K562 (cell line): ENCODE results near the gene TRAPPC13. TPM values are rescaled to one million over a fixed set of nuclear protein-coding genes. Genes with fewer than 3 reads are reported as not detected.

ENCODE experiments used
- ATF7 ChIP-seq: fragments of 450-650 bp; IDR thresholded peaks from 2 replicates; pipeline ENCODE4 v1.7.1; 2014; ENCODE audit warnings: mild to moderate bottlenecking, moderate library complexity
- CTBP1 ChIP-seq: fragments of 450-650 bp; IDR thresholded peaks from 2 replicates; pipeline ENCODE4 v1.6.1; 2016; ENCODE audit warnings: borderline replicate concordance
- EP400 ChIP-seq: fragments of 450-650 bp; IDR thresholded peaks from 2 replicates; pipeline ENCODE4 v1.6.1; 2017; ENCODE audit warnings: antibody characterized with exemption, mild to moderate bottlenecking, moderate library complexity
- ETV1 ChIP-seq: fragments of 450-650 bp; conservative IDR thresholded peaks from 2 replicates; pipeline ENCODE4 v1.6.1; 2016; ENCODE audit warnings: missing genetic modification characterization, control low read depth, low read depth, missing compliant biosample characterization
- GTF2B ChIP-seq: IDR thresholded peaks from 2 replicates; pipeline ENCODE4 v1.6.1; 2011; ENCODE audit not compliant: insufficient read length; ENCODE audit errors: extremely low read depth
- MCM5 ChIP-seq: fragments of 450-650 bp; IDR thresholded peaks from 2 replicates; pipeline ENCODE4 v1.6.1; 2016; ENCODE audit warnings: low read depth
- NONO ChIP-seq, 2 experiments: fragments of 200-400 bp in 1 of 2; fragments of 450-650 bp in 1 of 2; formaldehyde crosslinking in 1 of 2; IDR thresholded peaks; 2 replicates each; pipeline ENCODE4 v1.6.1; 2017; ENCODE audit warnings: low read depth in 2 of 2, mild to moderate bottlenecking in 2 of 2, moderate library complexity in 2 of 2, low read length in 1 of 2
- RREB1 ChIP-seq: fragments of 250-450 bp; sonication (Bioruptor Pico); IDR thresholded peaks from 2 replicates; pipeline ENCODE4 v1.4.0; 2020
- SRSF1 ChIP-seq: fragments of 200-400 bp; formaldehyde crosslinking; IDR thresholded peaks from 2 replicates; pipeline ENCODE4 v1.6.1; 2017; ENCODE audit warnings: mild to moderate bottlenecking, low read depth, low read length, moderate library complexity
- ZBTB8A ChIP-seq: fragments of 450-650 bp; IDR thresholded peaks from 2 replicates; pipeline ENCODE4 v1.6.1; 2018; ENCODE audit warnings: mild to moderate bottlenecking, moderate library complexity; ENCODE audit not compliant: partially characterized antibody
- polyA plus RNA-seq, 8 experiments: library from polyadenylated mRNA; depleted of rRNA in 4 of 8; stranded (reverse) in 5 of 8; unstranded in 3 of 8; fragments of >200 nt; fragmentation: Nextera tagmentation in 2 of 8; fragmentation: Illumina TruSeq in 1 of 8; extraction: Ambion mirVana in 2 of 8; extraction: Trizol in 1 of 8; gene quantifications; 2 replicates each; pipeline versions ENCODE4 v1.2.1 to v1.2.3, GENCODE V29; 2011 to 2014; ENCODE audit warnings: inconsistent platforms in 1 of 8, missing spikeins in 1 of 8
- total RNA-seq, 7 experiments: library from RNA; depleted of rRNA in 6 of 7; stranded (reverse); fragments of >200 nt in 6 of 7; fragmentation: Illumina TruSeq in 2 of 7; extraction: Trizol in 2 of 7; gene quantifications; 2 replicates each; pipeline versions ENCODE4 v1.2.1 to v1.2.3, GENCODE V29; 2011 to 2021; ENCODE audit warnings: low replicate concordance in 1 of 7
- TF ChIP-seq, protein P1 (sequence below), 2 experiments: fragments of 450-650 bp in 1 of 2; sonication (generic) in 1 of 2; formaldehyde crosslinking in 1 of 2; IDR thresholded peaks in 1 of 2; conservative IDR thresholded peaks in 1 of 2; 2 replicates each; pipeline versions ENCODE4 v1.6.1 to v1.8.1; 2016 to 2023; ENCODE audit warnings: mild to moderate bottlenecking in 2 of 2, moderate library complexity in 2 of 2, inconsistent platforms in 1 of 2, missing genetic modification reagents in 1 of 2
- TF ChIP-seq, protein P2 (sequence below): fragments of 450-650 bp; IDR thresholded peaks from 2 replicates; pipeline ENCODE4 v1.6.1; 2017; ENCODE audit warnings: antibody characterized with exemption, mild to moderate bottlenecking
- TF ChIP-seq, protein P3 (sequence below): sonication (generic); formaldehyde crosslinking; IDR thresholded peaks from 2 replicates; pipeline ENCODE4 v1.8.1; 2023; ENCODE audit warnings: mild to moderate bottlenecking, missing genetic modification reagents

The TRAPPC13 gene
- total and polyA plus RNA-seq, 9 of the 15 experiments (the other 6 are each of a cell fraction or from before 2014, with no cell fraction given) = 16.2 to 43.8 (median 24.0) TPM

DNA sequence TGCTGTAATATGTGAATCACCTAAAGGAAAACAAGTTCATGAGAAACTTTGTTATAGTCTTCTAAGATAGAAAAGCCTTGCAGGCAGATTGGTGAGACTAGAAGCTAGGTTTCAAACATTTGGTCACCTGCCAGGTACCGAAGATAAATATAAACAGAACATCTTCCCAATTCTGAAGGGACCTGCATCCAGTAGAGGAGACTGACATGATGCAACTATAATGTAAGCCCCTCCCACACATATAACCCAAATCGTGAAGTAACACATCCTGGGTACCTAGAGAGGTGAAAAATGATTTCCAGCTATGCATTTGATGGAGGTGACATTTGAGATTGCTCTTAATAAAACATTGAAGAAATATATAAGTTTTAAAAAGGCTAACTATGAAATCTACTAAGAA is 29.9 kb downstream of the TRAPPC13 start (continued):
- TF ChIP-seq RREB1 (CRISPR knock-in tag) = no peak
- no peak for TF ChIP-seq EP400
- TF ChIP-seq, protein P1, sequence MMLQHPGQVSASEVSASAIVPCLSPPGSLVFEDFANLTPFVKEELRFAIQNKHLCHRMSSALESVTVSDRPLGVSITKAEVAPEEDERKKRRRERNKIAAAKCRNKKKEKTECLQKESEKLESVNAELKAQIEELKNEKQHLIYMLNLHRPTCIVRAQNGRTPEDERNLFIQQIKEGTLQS (IDR thresholded peaks at IDR 0.05) = peak; percentile 69
- TF ChIP-seq, protein P1 (CRISPR knock-in tag; conservative IDR thresholded peaks at IDR 0.05) = no peak
- no peak for TF ChIP-seq NONO (IDR thresholded peaks at IDR 0.05; ENCODE audit: low read depth in 2 of 2, low read length in 1 of 2)
- TF ChIP-seq CTBP1 = peak; percentile 56; the same call in 1 of the 2 replicates
- no peak for TF ChIP-seq ETV1 (tag)
- TF ChIP-seq, protein P2, sequence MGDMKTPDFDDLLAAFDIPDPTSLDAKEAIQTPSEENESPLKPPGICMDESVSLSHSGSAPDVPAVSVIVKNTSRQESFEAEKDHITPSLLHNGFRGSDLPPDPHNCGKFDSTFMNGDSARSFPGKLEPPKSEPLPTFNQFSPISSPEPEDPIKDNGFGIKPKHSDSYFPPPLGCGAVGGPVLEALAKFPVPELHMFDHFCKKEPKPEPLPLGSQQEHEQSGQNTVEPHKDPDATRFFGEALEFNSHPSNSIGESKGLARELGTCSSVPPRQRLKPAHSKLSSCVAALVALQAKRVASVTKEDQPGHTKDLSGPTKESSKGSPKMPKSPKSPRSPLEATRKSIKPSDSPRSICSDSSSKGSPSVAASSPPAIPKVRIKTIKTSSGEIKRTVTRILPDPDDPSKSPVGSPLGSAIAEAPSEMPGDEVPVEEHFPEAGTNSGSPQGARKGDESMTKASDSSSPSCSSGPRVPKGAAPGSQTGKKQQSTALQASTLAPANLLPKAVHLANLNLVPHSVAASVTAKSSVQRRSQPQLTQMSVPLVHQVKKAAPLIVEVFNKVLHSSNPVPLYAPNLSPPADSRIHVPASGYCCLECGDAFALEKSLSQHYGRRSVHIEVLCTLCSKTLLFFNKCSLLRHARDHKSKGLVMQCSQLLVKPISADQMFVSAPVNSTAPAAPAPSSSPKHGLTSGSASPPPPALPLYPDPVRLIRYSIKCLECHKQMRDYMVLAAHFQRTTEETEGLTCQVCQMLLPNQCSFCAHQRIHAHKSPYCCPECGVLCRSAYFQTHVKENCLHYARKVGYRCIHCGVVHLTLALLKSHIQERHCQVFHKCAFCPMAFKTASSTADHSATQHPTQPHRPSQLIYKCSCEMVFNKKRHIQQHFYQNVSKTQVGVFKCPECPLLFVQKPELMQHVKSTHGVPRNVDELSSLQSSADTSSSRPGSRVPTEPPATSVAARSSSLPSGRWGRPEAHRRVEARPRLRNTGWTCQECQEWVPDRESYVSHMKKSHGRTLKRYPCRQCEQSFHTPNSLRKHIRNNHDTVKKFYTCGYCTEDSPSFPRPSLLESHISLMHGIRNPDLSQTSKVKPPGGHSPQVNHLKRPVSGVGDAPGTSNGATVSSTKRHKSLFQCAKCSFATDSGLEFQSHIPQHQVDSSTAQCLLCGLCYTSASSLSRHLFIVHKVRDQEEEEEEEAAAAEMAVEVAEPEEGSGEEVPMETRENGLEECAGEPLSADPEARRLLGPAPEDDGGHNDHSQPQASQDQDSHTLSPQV = no peak
- TF ChIP-seq GTF2B = no peak
- no peak for TF ChIP-seq MCM5
- TF ChIP-seq, protein P3, sequence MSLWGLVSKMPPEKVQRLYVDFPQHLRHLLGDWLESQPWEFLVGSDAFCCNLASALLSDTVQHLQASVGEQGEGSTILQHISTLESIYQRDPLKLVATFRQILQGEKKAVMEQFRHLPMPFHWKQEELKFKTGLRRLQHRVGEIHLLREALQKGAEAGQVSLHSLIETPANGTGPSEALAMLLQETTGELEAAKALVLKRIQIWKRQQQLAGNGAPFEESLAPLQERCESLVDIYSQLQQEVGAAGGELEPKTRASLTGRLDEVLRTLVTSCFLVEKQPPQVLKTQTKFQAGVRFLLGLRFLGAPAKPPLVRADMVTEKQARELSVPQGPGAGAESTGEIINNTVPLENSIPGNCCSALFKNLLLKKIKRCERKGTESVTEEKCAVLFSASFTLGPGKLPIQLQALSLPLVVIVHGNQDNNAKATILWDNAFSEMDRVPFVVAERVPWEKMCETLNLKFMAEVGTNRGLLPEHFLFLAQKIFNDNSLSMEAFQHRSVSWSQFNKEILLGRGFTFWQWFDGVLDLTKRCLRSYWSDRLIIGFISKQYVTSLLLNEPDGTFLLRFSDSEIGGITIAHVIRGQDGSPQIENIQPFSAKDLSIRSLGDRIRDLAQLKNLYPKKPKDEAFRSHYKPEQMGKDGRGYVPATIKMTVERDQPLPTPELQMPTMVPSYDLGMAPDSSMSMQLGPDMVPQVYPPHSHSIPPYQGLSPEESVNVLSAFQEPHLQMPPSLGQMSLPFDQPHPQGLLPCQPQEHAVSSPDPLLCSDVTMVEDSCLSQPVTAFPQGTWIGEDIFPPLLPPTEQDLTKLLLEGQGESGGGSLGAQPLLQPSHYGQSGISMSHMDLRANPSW (CRISPR knock-in tag) = no peak
- no peak for TF ChIP-seq ZBTB8A
- TF ChIP-seq SRSF1 = no peak
- TF ChIP-seq ATF7 = peak; percentile 12; the same call in 1 of the 2 replicates
